IMR-90 (cell line): ENCODE results near the gene STAT1. TPM values are rescaled to one million over a fixed set of nuclear protein-coding genes. Genes with fewer than 3 reads are reported as not detected.

Experiments used
- ATAC-seq: fragments of 200-7000 bp; cut with Tn5 transposase; 2 replicates; pipeline ENCODE4 v1.9.1; 2020; ENCODE audit warnings: low read depth, mild to moderate bottlenecking, moderate library complexity
- BruUV-seq: library from RNA; stranded (reverse); fragments of 400-500 nt; replicated peaks from 2 replicates; lab custom pipeline; 2021; lab: Mats Ljungman, UMichigan
- CTCF ChIA-PET: fragments of 300-600 bp; formaldehyde crosslinking; extraction: SDS; loops from one replicate; lab custom pipeline; 2021; ENCODE audit warnings: antibody characterized with exemption; lab: Yijun Ruan, JAX
- POLR2A ChIA-PET: fragments of 300-600 bp; sonication (Branson Sonifier 250); formaldehyde crosslinking; loops from one replicate; lab custom pipeline; 2022; ENCODE audit warnings: antibody characterized with exemption; ENCODE audit not compliant: unreplicated experiment; lab: Charles Lee
- DNase-seq: peaks from one replicate; pipeline ENCODE4 v3.0.0; 2013
- H2AFZ ChIP-seq: replicated peaks from 2 replicates; pipeline ENCODE3; 2013; ENCODE audit warnings: low read length, mild to moderate bottlenecking; ENCODE audit not compliant: poor library complexity
- H2AK5ac ChIP-seq: 2 replicates; pipeline ENCODE4 v1.6.1; 2013; ENCODE audit warnings: low read depth, low read length, inconsistent platforms
- H2AK9ac ChIP-seq: replicated peaks from 2 replicates; pipeline ENCODE3; 2013; ENCODE audit warnings: mild to moderate bottlenecking, low read depth, low read length, moderate library complexity; ENCODE audit not compliant: poor library complexity
- H2BK120ac ChIP-seq: 2 replicates; pipeline ENCODE4 v1.6.1; 2013; ENCODE audit warnings: low read depth, low read length, inconsistent platforms
- H2BK15ac ChIP-seq: 3 replicates; pipeline ENCODE4 v1.6.1; 2013; ENCODE audit warnings: low read depth, low read length, inconsistent platforms
- H2BK20ac ChIP-seq: 2 replicates; pipeline ENCODE4 v1.6.1; 2013; ENCODE audit warnings: low read depth, mild to moderate bottlenecking, inconsistent platforms, low read length, moderate library complexity
- H2BK5ac ChIP-seq: 2 replicates; pipeline ENCODE4 v1.6.1; 2013; ENCODE audit warnings: mild to moderate bottlenecking, low read depth, low read length, inconsistent platforms; ENCODE audit not compliant: poor library complexity, severe bottlenecking
- H3K14ac ChIP-seq: replicated peaks from 2 replicates; pipeline ENCODE4 v1.6.1; 2013; ENCODE audit warnings: low read depth, low read length, inconsistent platforms
- H3K18ac ChIP-seq: 2 replicates; pipeline ENCODE4 v1.6.1; 2013; ENCODE audit warnings: low read depth, low read length, control low read depth
- H3K23ac ChIP-seq: 2 replicates; pipeline ENCODE4 v1.6.1; 2013; ENCODE audit warnings: low read depth, low read length, inconsistent platforms
- H3K27ac ChIP-seq: 2 replicates; pipeline ENCODE4 v1.5.1; 2013; ENCODE audit warnings: mild to moderate bottlenecking, control low read depth, low read length; ENCODE audit not compliant: insufficient read depth
- H3K27me3 ChIP-seq: 2 replicates; pipeline ENCODE4 v1.6.1; 2013; ENCODE audit warnings: low read length; ENCODE audit not compliant: control insufficient read depth, insufficient read depth
- H3K36me3 ChIP-seq: 2 replicates; pipeline ENCODE4 v1.6.1; 2013; ENCODE audit warnings: low read length, mixed read lengths; ENCODE audit not compliant: control insufficient read depth, insufficient read depth
- H3K4ac ChIP-seq: 2 replicates; pipeline ENCODE4 v1.6.1; 2013; ENCODE audit warnings: low read depth, low read length, inconsistent platforms
- H3K4me1 ChIP-seq: 2 replicates; pipeline ENCODE4 v1.6.1; 2013; ENCODE audit warnings: low read length, mixed read lengths; ENCODE audit not compliant: control insufficient read depth, insufficient read depth
- H3K4me2 ChIP-seq: 2 replicates; pipeline ENCODE4 v1.6.1; 2013; ENCODE audit warnings: low read depth, mild to moderate bottlenecking, control low read depth, low read length, moderate library complexity
- H3K4me3 ChIP-seq: 2 replicates; pipeline ENCODE4 v1.5.1; 2013; ENCODE audit warnings: low read depth, mild to moderate bottlenecking, control low read depth, low read length, moderate library complexity; ENCODE audit not compliant: insufficient read depth
- H3K56ac ChIP-seq: 2 replicates; pipeline ENCODE4 v1.6.1; 2013; ENCODE audit warnings: low read length, inconsistent platforms; ENCODE audit not compliant: insufficient read depth; ENCODE audit errors: extremely low read depth
- H3K79me1 ChIP-seq, 2 experiments: 2 replicates each; pipeline ENCODE4 v1.6.1; 2013; ENCODE audit warnings: low read length in 2 of 2, inconsistent platforms in 1 of 2, low read depth in 1 of 2
- H3K9ac ChIP-seq: 2 replicates; pipeline ENCODE4 v1.6.1; 2013; ENCODE audit warnings: low read depth, low read length, control low read depth
- H3K9me1 ChIP-seq: 2 replicates; pipeline ENCODE4 v1.6.1; 2013; ENCODE audit warnings: low read length, inconsistent platforms; ENCODE audit not compliant: insufficient read depth
- H3K9me3 ChIP-seq: 2 replicates; pipeline ENCODE4 v1.6.1; 2013; ENCODE audit warnings: low read length; ENCODE audit not compliant: control insufficient read depth, insufficient read depth
- H4K20me1 ChIP-seq: 2 replicates; pipeline ENCODE4 v1.6.1; 2013; ENCODE audit warnings: low read length, inconsistent platforms; ENCODE audit not compliant: insufficient read depth
- H4K5ac ChIP-seq: 2 replicates; pipeline ENCODE4 v1.6.1; 2013; ENCODE audit warnings: mild to moderate bottlenecking, low read depth, low read length, control low read depth
- H4K8ac ChIP-seq, 2 experiments: 2 replicates each; pipeline ENCODE4 v1.6.1; 2013; ENCODE audit warnings: low read depth in 2 of 2, low read length in 2 of 2, control low read depth in 1 of 2, inconsistent platforms in 1 of 2
- H4K91ac ChIP-seq: 2 replicates; pipeline ENCODE4 v1.6.1; 2013; ENCODE audit warnings: low read depth, low read length, inconsistent platforms; ENCODE audit not compliant: insufficient read depth
- CHD1 ChIP-seq: IDR thresholded peaks from 2 replicates; pipeline ENCODE4 v1.6.1; 2012; ENCODE audit warnings: low read depth, low read length, improper control_type of control experiment
- FOS ChIP-seq: fragments of 150-350 bp; IDR thresholded peaks from 2 replicates; pipeline ENCODE4 v1.6.1; 2016; ENCODE audit warnings: low read depth, low read length
- MAFK ChIP-seq: IDR thresholded peaks from 2 replicates; pipeline ENCODE4 v1.6.1; 2012; ENCODE audit warnings: low read depth, low read length, improper control_type of control experiment
- MAZ ChIP-seq: IDR thresholded peaks from 2 replicates; pipeline ENCODE4 v1.6.1; 2012; ENCODE audit warnings: low read depth, mild to moderate bottlenecking, low read length, improper control_type of control experiment, moderate library complexity, borderline replicate concordance
- NFE2L2 ChIP-seq: fragments of 150-350 bp; IDR thresholded peaks from 2 replicates; pipeline ENCODE4 v1.6.1; 2016; ENCODE audit warnings: low read depth, mild to moderate bottlenecking, low read length
- SMC3 ChIP-seq: fragments of 150-350 bp; IDR thresholded peaks from 2 replicates; pipeline ENCODE4 v1.6.1; 2016; ENCODE audit warnings: low read depth, mild to moderate bottlenecking, antibody characterized with exemption, low read length, moderate library complexity
- WGBS, 2 experiments: methylation state at CpG; one replicate each; pipeline versions ENCODE4 v1.1.5 to v1.1.7; 2013; ENCODE audit warnings: missing lambda C conversion rate in 2 of 2; ENCODE audit not compliant: insufficient read length in 1 of 2; ENCODE audit errors: extremely low coverage in 2 of 2; 5-methylcytosine and 5-hydroxymethylcytosine counted together
- dilution Hi-C: fragments of 300-500 bp; cut with HindIII; formaldehyde crosslinking; loops from one replicate; pipeline ENCODE4 v1.14.3; 2018; ENCODE audit warnings: low sequenced_read_pairs; ENCODE audit not compliant: unreplicated experiment
- in situ Hi-C: fragments of 300-500 bp; cut with MboI; formaldehyde crosslinking; loops from 3 replicates; pipeline ENCODE4 v1.14.3; 2019; ENCODE audit warnings: low sequenced_read_pairs, inconsistent platforms, mixed read lengths
- intact Hi-C: fragments of 100-400 bp; cut with micrococcal nuclease; formaldehyde crosslinking; loops from 2 replicates; pipeline ENCODE4 v1.10.0; 2022
- polyA plus RNA-seq, 3 experiments: library from polyadenylated mRNA; depleted of rRNA; stranded (reverse); fragments of >200 nt; gene quantifications; 2 replicates each; pipeline ENCODE4 v1.2.3, GENCODE V29; 2012; ENCODE audit warnings: low replicate concordance in 1 of 3
- total RNA-seq: library from RNA; depleted of rRNA; stranded (reverse); fragments of >200 nt; gene quantifications from 2 replicates; pipeline ENCODE4 v1.2.3, GENCODE V29; 2012
- TF ChIP-seq, protein P1 (sequence below): conservative IDR thresholded peaks from 2 replicates; pipeline ENCODE4 v1.5.1; 2012; ENCODE audit warnings: mild to moderate bottlenecking, low read depth, low read length, improper control_type of control experiment
- TF ChIP-seq, protein P2 (sequence below): fragments of 150-350 bp; IDR thresholded peaks from 2 replicates; pipeline ENCODE4 v1.6.1; 2016; ENCODE audit warnings: low read depth, mild to moderate bottlenecking, low read length, moderate library complexity, borderline replicate concordance

Gene STAT1
- total and polyA plus RNA-seq, 2 of the 4 experiments (the other 2 are of a cell fraction), result 43.2 to 67.9 TPM

DNA sequence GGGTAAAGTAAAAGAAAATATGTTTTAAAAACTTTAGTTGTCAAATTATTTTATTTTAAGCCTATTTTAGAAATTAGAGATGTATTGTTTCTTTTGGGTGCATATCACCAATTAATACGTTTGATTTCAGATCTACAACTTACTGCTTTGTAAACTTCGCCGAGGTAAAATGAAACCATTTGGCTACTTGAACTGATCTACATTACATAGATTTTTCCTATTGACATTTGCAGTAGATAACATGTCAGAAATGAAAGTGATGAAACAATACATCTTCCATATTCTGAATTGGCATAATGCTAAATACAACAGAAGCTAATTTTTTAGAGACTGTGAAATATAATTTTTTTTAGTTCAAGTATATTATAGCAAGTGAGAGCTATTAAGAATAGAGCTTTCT, 93.9 kb downstream of the STAT1 start:
- Histone ChIP-seq H4K5ac (no peak overlapping the region), H2BK5ac (no peak overlapping the region), H2AK5ac (no peak overlapping the region), H4K20me1 (no peaks in the 10 kb centered on the region), H2AK9ac (no peak overlapping the region), H3K4me2 (no peak overlapping the region), H3K4ac (no peak overlapping the region), H3K27me3 (no peaks in the 10 kb centered on the region), H3K36me3 (peaks cover 19% of the 10 kb centered on the region), H4K8ac (no peak overlapping the region), H3K9me3 (0 out of 2 replicates have a peak, but pooled peaks cover 2% of the 10 kb centered on the region), H3K9me1 (peaks cover 5% of the 10 kb centered on the region; the same call in 1 of the 2 replicates), H2BK120ac (no peak overlapping the region), H3K14ac (no peak overlapping the region), H4K91ac (no peak overlapping the region), H3K4me1 (no peaks in the 10 kb centered on the region; the same call in 1 of the 2 replicates), H3K4me3 (no peak overlapping the region), H3K18ac (no peak overlapping the region), H3K79me1 (peaks cover 10 to 45% of the 10 kb centered on the region in 2 experiments), H2BK20ac (no peak overlapping the region), H3K27ac (no peak overlapping the region), H3K23ac (no peak overlapping the region), H2BK15ac (no peak overlapping the region), H3K56ac (no peak overlapping the region), H2AFZ (no peak overlapping the region), H3K9ac (no peak overlapping the region)
- TF ChIP-seq, protein P1, sequence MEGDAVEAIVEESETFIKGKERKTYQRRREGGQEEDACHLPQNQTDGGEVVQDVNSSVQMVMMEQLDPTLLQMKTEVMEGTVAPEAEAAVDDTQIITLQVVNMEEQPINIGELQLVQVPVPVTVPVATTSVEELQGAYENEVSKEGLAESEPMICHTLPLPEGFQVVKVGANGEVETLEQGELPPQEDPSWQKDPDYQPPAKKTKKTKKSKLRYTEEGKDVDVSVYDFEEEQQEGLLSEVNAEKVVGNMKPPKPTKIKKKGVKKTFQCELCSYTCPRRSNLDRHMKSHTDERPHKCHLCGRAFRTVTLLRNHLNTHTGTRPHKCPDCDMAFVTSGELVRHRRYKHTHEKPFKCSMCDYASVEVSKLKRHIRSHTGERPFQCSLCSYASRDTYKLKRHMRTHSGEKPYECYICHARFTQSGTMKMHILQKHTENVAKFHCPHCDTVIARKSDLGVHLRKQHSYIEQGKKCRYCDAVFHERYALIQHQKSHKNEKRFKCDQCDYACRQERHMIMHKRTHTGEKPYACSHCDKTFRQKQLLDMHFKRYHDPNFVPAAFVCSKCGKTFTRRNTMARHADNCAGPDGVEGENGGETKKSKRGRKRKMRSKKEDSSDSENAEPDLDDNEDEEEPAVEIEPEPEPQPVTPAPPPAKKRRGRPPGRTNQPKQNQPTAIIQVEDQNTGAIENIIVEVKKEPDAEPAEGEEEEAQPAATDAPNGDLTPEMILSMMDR, result no peak
- TF ChIP-seq MAFK (no peak), NFE2L2 (no peak), SMC3 (no peak), MAZ (no peak), CHD1 (no peak), FOS (no peak)
- TF ChIP-seq, protein P2, sequence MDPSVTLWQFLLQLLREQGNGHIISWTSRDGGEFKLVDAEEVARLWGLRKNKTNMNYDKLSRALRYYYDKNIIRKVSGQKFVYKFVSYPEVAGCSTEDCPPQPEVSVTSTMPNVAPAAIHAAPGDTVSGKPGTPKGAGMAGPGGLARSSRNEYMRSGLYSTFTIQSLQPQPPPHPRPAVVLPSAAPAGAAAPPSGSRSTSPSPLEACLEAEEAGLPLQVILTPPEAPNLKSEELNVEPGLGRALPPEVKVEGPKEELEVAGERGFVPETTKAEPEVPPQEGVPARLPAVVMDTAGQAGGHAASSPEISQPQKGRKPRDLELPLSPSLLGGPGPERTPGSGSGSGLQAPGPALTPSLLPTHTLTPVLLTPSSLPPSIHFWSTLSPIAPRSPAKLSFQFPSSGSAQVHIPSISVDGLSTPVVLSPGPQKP, result no peak
- dilution Hi-C loops (no loop called here), in situ Hi-C loops (no loop called here), intact Hi-C loops (no loop called here)
- no peak for ATAC-seq
- no CpG with 5 or more reads among the region's 3 CpGs for WGBS, 2 experiments
- BruUV-seq, result no TSS peak
- DNase-seq, result no peak
- CTCF ChIA-PET, result no interaction called here
- POLR2A ChIA-PET, result no interaction called here
